HepG2 (cell line): ENCODE results near the gene BRD2. TPM values are rescaled to one million over a fixed set of nuclear protein-coding genes. Genes with fewer than 3 reads are reported as not detected.

Experiments
- HMG20B ChIP-seq: conservative IDR thresholded peaks from 2 replicates; pipeline ENCODE4 v1.6.1; 2016; ENCODE audit warnings: missing genetic modification reagents, missing compliant biosample characterization
- KMT2B ChIP-seq: IDR thresholded peaks from 2 replicates; pipeline ENCODE4 v1.6.1; 2016; ENCODE audit warnings: missing genetic modification reagents, missing compliant biosample characterization
- RBM22 ChIP-seq: fragments of 200-400 bp; formaldehyde crosslinking; optimal IDR thresholded peaks from 2 replicates; pipeline ENCODE3; 2017; ENCODE audit warnings: mild to moderate bottlenecking, low read length, moderate library complexity
- RFX3 ChIP-seq: IDR thresholded peaks from 2 replicates; pipeline ENCODE4 v1.6.1; 2016; ENCODE audit warnings: missing biosample characterization, missing genetic modification reagents
- STAT6 ChIP-seq: sonication (generic); formaldehyde crosslinking; IDR thresholded peaks from 2 replicates; pipeline ENCODE4 v1.4.0; 2020; ENCODE audit warnings: missing genetic modification reagents, mild to moderate bottlenecking, borderline replicate concordance
- ZNF34 ChIP-seq: sonication (generic); formaldehyde crosslinking; IDR thresholded peaks from 2 replicates; pipeline ENCODE4 v1.4.0; 2020; ENCODE audit warnings: mild to moderate bottlenecking, missing genetic modification reagents, borderline replicate concordance
- ZNF704 ChIP-seq: sonication (generic); formaldehyde crosslinking; IDR thresholded peaks from 2 replicates; pipeline ENCODE4 v1.8.1; 2023; ENCODE audit warnings: mild to moderate bottlenecking, inconsistent platforms, moderate library complexity, missing genetic modification reagents, borderline replicate concordance
- polyA plus RNA-seq, 8 experiments: library from polyadenylated mRNA; depleted of rRNA in 3 of 8; stranded (reverse) in 7 of 8; unstranded in 1 of 8; fragments of >200 nt; fragmentation: Illumina TruSeq in 4 of 8; extraction: Trizol in 4 of 8; gene quantifications; 2 replicates each; pipeline versions ENCODE4 v1.2.1 to v1.2.3, GENCODE V29; 2011 to 2016; ENCODE audit warnings: low read depth in 4 of 8, missing spikeins in 1 of 8, mixed read lengths in 1 of 8; ENCODE audit not compliant: insufficient read depth in 1 of 8
- total RNA-seq, 5 experiments: library from RNA; depleted of rRNA; stranded (reverse); fragments of >200 nt; fragmentation: Illumina TruSeq; extraction: Trizol; gene quantifications; 2 replicates each; pipeline ENCODE4 v1.2.3, GENCODE V29; 2016; ENCODE audit warnings: low read depth in 1 of 5
- TF ChIP-seq, protein P1 (sequence below): sonication (generic); formaldehyde crosslinking; IDR thresholded peaks from one replicate; pipeline ENCODE4 v1.5.1; 2020; ENCODE audit warnings: mild to moderate bottlenecking, missing genetic modification reagents; ENCODE audit errors: not compliant biosample characterization
- TF ChIP-seq, protein P2 (sequence below): sonication (generic); formaldehyde crosslinking; IDR thresholded peaks from 2 replicates; pipeline ENCODE4 v1.5.1; 2020; ENCODE audit warnings: missing genetic modification reagents, mild to moderate bottlenecking, borderline replicate concordance
- TF ChIP-seq, protein P3 (sequence below): sonication (generic); formaldehyde crosslinking; IDR thresholded peaks from 2 replicates; pipeline ENCODE4 v1.5.1; 2020; ENCODE audit warnings: missing genetic modification reagents, mild to moderate bottlenecking, borderline replicate concordance

The BRD2 gene
- total and polyA plus RNA-seq, 2 of the 13 experiments (the other 11 are each of a cell fraction or from before 2014, with no cell fraction given): 143 to 202 TPM

DNA sequence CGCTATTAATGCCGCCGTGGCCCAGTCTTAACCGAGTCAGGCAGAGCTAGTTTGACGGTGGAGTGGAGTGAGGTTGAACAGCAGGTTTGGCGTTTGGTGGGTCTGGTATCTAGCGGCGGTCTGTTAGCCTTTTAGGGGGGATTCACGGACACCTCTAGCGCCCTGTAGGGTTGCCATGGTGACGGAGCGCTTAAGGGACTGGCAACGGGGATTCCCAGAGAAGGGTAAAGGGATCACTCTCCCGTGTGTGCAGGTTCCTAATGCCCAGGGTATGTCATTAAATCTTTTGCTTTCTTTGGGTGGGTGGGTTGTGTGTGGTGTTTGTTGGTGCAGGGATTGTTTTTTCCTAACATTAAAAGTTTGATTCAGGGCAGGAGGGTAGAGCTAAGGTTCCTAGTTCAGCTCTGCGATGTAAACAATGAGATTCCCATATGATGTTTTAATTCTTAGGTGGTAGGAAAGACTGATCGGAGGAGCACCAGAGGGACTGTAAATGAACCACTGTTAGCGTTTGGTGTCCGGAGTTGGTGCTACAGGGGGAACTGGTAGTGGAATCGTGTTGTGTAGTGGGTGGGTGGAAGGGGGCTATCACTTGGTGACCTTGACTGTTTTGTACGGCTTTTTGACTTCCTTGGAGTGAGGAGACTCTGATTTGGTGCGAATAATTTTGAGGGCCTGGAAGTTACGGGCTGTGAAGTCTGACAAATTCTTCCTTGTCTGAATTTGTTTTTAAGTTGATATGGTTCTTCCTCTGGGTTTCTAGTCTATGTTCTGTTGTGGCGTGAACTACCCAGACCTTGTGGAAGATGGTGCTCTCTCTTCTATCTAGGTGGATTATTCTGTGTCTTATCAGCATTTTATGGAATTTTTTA, 5.0 kb downstream of the BRD2 start (continued):
- TF ChIP-seq, protein P1, sequence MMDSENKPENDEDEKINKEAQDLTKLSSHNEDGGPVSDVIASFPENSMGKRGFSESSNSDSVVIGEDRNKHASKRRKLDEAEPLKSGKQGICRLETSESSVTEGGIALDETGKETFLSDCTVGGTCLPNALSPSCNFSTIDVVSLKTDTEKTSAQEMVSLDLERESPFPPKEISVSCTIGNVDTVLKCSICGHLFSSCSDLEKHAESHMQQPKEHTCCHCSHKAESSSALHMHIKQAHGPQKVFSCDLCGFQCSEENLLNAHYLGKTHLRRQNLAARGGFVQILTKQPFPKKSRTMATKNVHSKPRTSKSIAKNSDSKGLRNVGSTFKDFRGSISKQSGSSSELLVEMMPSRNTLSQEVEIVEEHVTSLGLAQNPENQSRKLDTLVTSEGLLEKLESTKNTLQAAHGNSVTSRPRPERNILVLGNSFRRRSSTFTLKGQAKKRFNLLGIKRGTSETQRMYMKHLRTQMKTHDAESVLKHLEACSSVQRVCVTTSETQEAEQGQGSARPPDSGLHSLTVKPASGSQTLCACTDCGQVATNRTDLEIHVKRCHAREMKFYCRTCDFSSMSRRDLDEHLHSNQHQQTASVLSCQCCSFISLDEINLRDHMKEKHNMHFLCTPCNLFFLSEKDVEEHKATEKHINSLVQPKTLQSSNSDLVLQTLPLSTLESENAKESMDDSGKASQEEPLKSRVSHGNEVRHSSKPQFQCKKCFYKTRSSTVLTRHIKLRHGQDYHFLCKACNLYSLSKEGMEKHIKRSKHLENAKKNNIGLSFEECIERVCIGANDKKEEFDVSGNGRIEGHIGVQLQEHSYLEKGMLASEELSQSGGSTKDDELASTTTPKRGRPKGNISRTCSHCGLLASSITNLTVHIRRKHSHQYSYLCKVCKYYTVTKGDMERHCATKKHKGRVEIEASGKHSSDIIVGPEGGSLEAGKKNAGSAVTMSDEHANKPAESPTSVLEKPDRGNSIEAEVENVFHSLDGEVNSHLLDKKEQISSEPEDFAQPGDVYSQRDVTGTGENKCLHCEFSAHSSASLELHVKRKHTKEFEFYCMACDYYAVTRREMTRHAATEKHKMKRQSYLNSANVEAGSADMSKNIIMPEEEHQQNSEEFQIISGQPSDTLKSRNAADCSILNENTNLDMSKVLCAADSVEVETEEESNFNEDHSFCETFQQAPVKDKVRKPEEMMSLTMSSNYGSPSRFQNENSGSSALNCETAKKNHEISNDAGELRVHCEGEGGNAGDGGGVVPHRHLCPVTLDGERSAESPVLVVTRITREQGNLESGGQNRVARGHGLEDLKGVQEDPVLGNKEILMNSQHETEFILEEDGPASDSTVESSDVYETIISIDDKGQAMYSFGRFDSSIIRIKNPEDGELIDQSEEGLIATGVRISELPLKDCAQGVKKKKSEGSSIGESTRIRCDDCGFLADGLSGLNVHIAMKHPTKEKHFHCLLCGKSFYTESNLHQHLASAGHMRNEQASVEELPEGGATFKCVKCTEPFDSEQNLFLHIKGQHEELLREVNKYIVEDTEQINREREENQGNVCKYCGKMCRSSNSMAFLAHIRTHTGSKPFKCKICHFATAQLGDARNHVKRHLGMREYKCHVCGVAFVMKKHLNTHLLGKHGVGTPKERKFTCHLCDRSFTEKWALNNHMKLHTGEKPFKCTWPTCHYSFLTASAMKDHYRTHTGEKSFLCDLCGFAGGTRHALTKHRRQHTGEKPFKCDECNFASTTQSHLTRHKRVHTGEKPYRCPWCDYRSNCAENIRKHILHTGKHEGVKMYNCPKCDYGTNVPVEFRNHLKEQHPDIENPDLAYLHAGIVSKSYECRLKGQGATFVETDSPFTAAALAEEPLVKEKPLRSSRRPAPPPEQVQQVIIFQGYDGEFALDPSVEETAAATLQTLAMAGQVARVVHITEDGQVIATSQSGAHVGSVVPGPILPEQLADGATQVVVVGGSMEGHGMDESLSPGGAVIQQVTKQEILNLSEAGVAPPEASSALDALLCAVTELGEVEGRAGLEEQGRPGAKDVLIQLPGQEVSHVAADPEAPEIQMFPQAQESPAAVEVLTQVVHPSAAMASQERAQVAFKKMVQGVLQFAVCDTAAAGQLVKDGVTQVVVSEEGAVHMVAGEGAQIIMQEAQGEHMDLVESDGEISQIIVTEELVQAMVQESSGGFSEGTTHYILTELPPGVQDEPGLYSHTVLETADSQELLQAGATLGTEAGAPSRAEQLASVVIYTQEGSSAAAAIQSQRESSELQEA: no peak
- TF ChIP-seq ZNF704 (CRISPR knock-in tag) (0 out of 2 replicates have a peak, but pooled peaks have one; percentile 48), RBM22 (peak; percentile 9), HMG20B (no peak), KMT2B (no peak), RFX3 (CRISPR knock-in tag) (peak; percentile 72), STAT6 (CRISPR knock-in tag) (no peak), ZNF34 (CRISPR knock-in tag) (peak; percentile 50; the same call in 1 of the 2 replicates)
- TF ChIP-seq, protein P2, sequence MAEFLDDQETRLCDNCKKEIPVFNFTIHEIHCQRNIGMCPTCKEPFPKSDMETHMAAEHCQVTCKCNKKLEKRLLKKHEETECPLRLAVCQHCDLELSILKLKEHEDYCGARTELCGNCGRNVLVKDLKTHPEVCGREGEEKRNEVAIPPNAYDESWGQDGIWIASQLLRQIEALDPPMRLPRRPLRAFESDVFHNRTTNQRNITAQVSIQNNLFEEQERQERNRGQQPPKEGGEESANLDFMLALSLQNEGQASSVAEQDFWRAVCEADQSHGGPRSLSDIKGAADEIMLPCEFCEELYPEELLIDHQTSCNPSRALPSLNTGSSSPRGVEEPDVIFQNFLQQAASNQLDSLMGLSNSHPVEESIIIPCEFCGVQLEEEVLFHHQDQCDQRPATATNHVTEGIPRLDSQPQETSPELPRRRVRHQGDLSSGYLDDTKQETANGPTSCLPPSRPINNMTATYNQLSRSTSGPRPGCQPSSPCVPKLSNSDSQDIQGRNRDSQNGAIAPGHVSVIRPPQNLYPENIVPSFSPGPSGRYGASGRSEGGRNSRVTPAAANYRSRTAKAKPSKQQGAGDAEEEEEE (CRISPR knock-in tag): no peak
- TF ChIP-seq, protein P3, sequence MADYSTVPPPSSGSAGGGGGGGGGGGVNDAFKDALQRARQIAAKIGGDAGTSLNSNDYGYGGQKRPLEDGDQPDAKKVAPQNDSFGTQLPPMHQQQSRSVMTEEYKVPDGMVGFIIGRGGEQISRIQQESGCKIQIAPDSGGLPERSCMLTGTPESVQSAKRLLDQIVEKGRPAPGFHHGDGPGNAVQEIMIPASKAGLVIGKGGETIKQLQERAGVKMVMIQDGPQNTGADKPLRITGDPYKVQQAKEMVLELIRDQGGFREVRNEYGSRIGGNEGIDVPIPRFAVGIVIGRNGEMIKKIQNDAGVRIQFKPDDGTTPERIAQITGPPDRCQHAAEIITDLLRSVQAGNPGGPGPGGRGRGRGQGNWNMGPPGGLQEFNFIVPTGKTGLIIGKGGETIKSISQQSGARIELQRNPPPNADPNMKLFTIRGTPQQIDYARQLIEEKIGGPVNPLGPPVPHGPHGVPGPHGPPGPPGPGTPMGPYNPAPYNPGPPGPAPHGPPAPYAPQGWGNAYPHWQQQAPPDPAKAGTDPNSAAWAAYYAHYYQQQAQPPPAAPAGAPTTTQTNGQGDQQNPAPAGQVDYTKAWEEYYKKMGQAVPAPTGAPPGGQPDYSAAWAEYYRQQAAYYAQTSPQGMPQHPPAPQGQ: no peak
- TF ChIP-seq, all 625 proteins: peak for 36
